ENCODE measurements around the gene USP40.

- TF ChIP-seq POLR2A (IDR thresholded peaks at IDR 0.05), result no peak
- TF ChIP-seq, protein P1, sequence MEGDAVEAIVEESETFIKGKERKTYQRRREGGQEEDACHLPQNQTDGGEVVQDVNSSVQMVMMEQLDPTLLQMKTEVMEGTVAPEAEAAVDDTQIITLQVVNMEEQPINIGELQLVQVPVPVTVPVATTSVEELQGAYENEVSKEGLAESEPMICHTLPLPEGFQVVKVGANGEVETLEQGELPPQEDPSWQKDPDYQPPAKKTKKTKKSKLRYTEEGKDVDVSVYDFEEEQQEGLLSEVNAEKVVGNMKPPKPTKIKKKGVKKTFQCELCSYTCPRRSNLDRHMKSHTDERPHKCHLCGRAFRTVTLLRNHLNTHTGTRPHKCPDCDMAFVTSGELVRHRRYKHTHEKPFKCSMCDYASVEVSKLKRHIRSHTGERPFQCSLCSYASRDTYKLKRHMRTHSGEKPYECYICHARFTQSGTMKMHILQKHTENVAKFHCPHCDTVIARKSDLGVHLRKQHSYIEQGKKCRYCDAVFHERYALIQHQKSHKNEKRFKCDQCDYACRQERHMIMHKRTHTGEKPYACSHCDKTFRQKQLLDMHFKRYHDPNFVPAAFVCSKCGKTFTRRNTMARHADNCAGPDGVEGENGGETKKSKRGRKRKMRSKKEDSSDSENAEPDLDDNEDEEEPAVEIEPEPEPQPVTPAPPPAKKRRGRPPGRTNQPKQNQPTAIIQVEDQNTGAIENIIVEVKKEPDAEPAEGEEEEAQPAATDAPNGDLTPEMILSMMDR (IDR thresholded peaks at IDR 0.05), result no peak
Observed at GRCh38 chr2:233466991-233467603, 99.5 kb downstream of the USP40 start.

Data from thyroid gland (tissue), 4 donors.